HCT116 (cell line): ENCODE data around the gene SIK3.

ENCODE experiments used
- POLR2AphosphoS5 ChIP-seq: IDR thresholded peaks from 2 replicates; pipeline ENCODE4 v1.6.1; 2011; ENCODE audit warnings: mild to moderate bottlenecking, low read depth, low read length, moderate library complexity
- YY1 ChIP-seq: IDR thresholded peaks from 2 replicates; pipeline ENCODE4 v1.6.1; 2011; ENCODE audit warnings: low read length, low read depth, moderate library complexity, mild to moderate bottlenecking; ENCODE audit not compliant: insufficient replicate concordance; ENCODE audit errors: extremely low read depth
- TF ChIP-seq, protein P1 (sequence below): IDR thresholded peaks from 2 replicates; pipeline ENCODE4 v1.6.1; 2012; ENCODE audit warnings: low read depth

DNA sequence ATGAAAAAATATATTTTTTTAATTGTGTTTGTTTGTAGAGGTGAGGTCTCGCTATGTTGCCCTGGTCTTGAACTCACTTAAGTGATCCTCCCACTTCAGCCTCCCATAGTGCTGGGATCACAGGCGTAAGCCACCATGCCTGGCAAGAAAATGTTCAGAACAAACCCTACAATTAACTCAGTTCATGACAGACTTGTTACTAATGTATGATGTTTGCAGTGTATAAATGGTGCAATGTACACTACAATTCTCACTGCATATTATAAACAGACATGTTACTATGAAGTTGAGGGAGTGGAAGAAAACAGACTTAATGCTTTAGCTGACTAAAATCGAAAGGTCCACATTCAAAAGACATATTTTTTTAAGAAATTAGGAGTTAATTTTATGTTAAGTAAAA is 59.0 kb downstream of the SIK3 start:
- TF ChIP-seq, protein P1, sequence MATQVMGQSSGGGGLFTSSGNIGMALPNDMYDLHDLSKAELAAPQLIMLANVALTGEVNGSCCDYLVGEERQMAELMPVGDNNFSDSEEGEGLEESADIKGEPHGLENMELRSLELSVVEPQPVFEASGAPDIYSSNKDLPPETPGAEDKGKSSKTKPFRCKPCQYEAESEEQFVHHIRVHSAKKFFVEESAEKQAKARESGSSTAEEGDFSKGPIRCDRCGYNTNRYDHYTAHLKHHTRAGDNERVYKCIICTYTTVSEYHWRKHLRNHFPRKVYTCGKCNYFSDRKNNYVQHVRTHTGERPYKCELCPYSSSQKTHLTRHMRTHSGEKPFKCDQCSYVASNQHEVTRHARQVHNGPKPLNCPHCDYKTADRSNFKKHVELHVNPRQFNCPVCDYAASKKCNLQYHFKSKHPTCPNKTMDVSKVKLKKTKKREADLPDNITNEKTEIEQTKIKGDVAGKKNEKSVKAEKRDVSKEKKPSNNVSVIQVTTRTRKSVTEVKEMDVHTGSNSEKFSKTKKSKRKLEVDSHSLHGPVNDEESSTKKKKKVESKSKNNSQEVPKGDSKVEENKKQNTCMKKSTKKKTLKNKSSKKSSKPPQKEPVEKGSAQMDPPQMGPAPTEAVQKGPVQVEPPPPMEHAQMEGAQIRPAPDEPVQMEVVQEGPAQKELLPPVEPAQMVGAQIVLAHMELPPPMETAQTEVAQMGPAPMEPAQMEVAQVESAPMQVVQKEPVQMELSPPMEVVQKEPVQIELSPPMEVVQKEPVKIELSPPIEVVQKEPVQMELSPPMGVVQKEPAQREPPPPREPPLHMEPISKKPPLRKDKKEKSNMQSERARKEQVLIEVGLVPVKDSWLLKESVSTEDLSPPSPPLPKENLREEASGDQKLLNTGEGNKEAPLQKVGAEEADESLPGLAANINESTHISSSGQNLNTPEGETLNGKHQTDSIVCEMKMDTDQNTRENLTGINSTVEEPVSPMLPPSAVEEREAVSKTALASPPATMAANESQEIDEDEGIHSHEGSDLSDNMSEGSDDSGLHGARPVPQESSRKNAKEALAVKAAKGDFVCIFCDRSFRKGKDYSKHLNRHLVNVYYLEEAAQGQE, result no peak
- TF ChIP-seq POLR2AphosphoS5 (no peak), YY1 (no peak)
